Neural cell (in vitro differentiated cells): ENCODE data around the gene RFTN1.

Source experiments
- CTCF ChIP-seq: fragments of 450-650 bp; IDR thresholded peaks from 2 replicates; pipeline ENCODE4 v1.5.1; 2014; ENCODE audit warnings: antibody characterized with exemption, mild to moderate bottlenecking, moderate library complexity; ENCODE audit not compliant: poor library complexity, severe bottlenecking
- EZH2 ChIP-seq: fragments of 200-600, 300-800 bp; shearing (Covaris generic), sonication (generic); IDR thresholded peaks from 2 replicates; pipeline ENCODE4 v1.6.1; 2014; ENCODE audit warnings: antibody characterized with exemption, low read length, borderline replicate concordance, mild to moderate bottlenecking; ENCODE audit not compliant: insufficient read depth, poor library complexity, severe bottlenecking
- SMC3 ChIP-seq: fragments of 450-650 bp; conservative IDR thresholded peaks from 2 replicates; pipeline ENCODE4 v1.6.1; 2014; ENCODE audit warnings: antibody characterized with exemption, mild to moderate bottlenecking, moderate library complexity; ENCODE audit not compliant: poor library complexity

DNA sequence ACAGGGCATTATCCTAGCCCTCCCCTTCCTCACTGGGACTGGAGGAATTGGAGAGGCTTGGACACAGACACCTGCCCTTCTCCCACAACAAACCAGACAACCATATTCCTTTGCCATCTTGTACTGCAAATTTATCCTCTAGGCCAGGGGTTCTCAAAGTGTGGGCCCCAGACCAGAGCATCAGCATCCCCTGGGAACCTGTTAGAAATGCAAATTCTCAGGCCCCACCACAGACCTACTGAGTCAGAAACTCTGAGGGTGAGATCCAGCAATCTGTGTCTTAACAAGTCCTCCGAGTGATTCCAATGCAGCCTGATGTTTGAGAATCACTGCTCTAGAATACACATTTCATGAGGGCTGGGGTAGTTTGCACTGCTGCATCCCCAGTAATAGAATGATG lies 133.1 kb downstream of the RFTN1 start:
- TF ChIP-seq SMC3 (no peak), EZH2 (no peak), CTCF (no peak)
